ENCODE data around the gene MND1.

MND1 gene

DNA sequence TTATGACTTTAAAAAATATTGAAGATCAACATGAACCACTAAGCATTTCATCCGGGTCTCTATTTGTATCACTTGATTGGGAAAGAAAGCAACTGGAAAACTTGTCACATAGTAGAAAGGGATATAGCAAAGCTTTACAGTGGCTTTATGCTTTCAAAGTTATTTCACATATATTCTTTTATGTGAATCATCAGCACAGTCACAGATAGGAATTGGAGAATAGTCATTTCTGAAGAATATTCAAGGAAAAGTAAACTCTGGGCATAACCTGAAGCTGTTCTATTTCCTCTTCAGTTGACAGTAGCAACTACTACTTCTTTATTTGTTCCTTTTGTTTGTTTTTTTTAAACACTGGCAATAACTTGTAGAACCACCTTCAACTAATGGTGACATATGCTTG is 50.5 kb downstream of the MND1 start:
- Histone ChIP-seq H3K4me3 (ENCODE audit: low read depth, low read length) (no peak overlapping the region), H3K27ac (no peak overlapping the region), H3K27me3 (ENCODE audit: insufficient read depth, low read depth, severe bottlenecking) (no peaks in the 10 kb centered on the region), H3K9me3 (ENCODE audit: severe bottlenecking) (no peaks in the 10 kb centered on the region), H3K36me3 (no peaks in the 10 kb centered on the region)
- TF ChIP-seq CTCF (IDR thresholded peaks at IDR 0.05; ENCODE audit: low read depth, low read length), result no peak
- no peak for DNase-seq

- Histone ChIP-seq H3K9me3 (ENCODE audit: severe bottlenecking) (peaks cover 4% of the 10 kb centered on the region), H3K27me3 (ENCODE audit: insufficient read depth, low read depth, severe bottlenecking) (peaks cover 16% of the 10 kb centered on the region), H3K36me3 (no peaks in the 10 kb centered on the region), H3K27ac (no peak overlapping the region), H3K4me3 (ENCODE audit: low read depth, low read length) (no peak overlapping the region)
- TF ChIP-seq CTCF (IDR thresholded peaks at IDR 0.05; ENCODE audit: low read depth, low read length), result no peak
- DNase-seq, result no peak
Measured at GRCh38 chr4:153398713-153399112, 54.2 kb downstream of the MND1 start.

- no peak for TF ChIP-seq CTCF (IDR thresholded peaks at IDR 0.05; ENCODE audit: low read depth, low read length)
- H3K27ac ChIP-seq, result no peak overlapping the region
- peaks cover 4% of the 10 kb centered on the region for H3K9me3 ChIP-seq (ENCODE audit: severe bottlenecking)
- H3K4me3 ChIP-seq (ENCODE audit: low read depth, low read length), result no peak overlapping the region
- no peak for DNase-seq
- H3K36me3 ChIP-seq, result no peaks in the 10 kb centered on the region
- peaks cover 16% of the 10 kb centered on the region for H3K27me3 ChIP-seq (ENCODE audit: insufficient read depth, low read depth, severe bottlenecking)
Measured at GRCh38 chr4:153399358-153399757, 54.9 kb downstream of the MND1 start.

- Histone ChIP-seq H3K27ac (no peak overlapping the region), H3K27me3 (ENCODE audit: insufficient read depth, low read depth, severe bottlenecking) (peaks cover 16% of the 10 kb centered on the region), H3K9me3 (ENCODE audit: severe bottlenecking) (peaks cover 4% of the 10 kb centered on the region), H3K4me3 (ENCODE audit: low read depth, low read length) (no peak overlapping the region), H3K36me3 (no peaks in the 10 kb centered on the region; the same call in 1 of the 2 replicates)
- no peak for TF ChIP-seq CTCF (IDR thresholded peaks at IDR 0.05; ENCODE audit: low read depth, low read length)
- DNase-seq, result no peak
Measured at GRCh38 chr4:153401501-153401900, 57.0 kb downstream of the MND1 start.

GRCh38 chr4:153402366-153402765 is 57.9 kb downstream of the MND1 start:
- no peak overlapping the region for H3K4me3 ChIP-seq (ENCODE audit: low read depth, low read length)
- H3K27me3 ChIP-seq (ENCODE audit: insufficient read depth, low read depth, severe bottlenecking), result peaks cover 16% of the 10 kb centered on the region
- no peaks in the 10 kb centered on the region; the same call in 1 of the 2 replicates for H3K36me3 ChIP-seq
- peaks cover 4% of the 10 kb centered on the region for H3K9me3 ChIP-seq (ENCODE audit: severe bottlenecking)
- no peak for DNase-seq
- TF ChIP-seq CTCF (IDR thresholded peaks at IDR 0.05; ENCODE audit: low read depth, low read length), result no peak
- H3K27ac ChIP-seq, result no peak overlapping the region

GRCh38 chr4:153403726-153404125 is 59.2 kb downstream of the MND1 start:
- Histone ChIP-seq H3K9me3 (ENCODE audit: severe bottlenecking) (peaks cover 4% of the 10 kb centered on the region), H3K27ac (no peak overlapping the region), H3K27me3 (ENCODE audit: insufficient read depth, low read depth, severe bottlenecking) (peaks cover 16% of the 10 kb centered on the region), H3K36me3 (no peaks in the 10 kb centered on the region; the same call in 1 of the 2 replicates), H3K4me3 (ENCODE audit: low read depth, low read length) (no peak overlapping the region)
- DNase-seq, result no peak
- no peak for TF ChIP-seq CTCF (IDR thresholded peaks at IDR 0.05; ENCODE audit: low read depth, low read length)

Measured in WERI-Rb-1 (cell line).